H9 (cell line): Measurements from ENCODE around the gene ARID1A. TPM values are rescaled to one million over a fixed set of nuclear protein-coding genes. Genes with fewer than 3 reads are reported as not detected.

Experiments
- DNase-seq: peaks from one replicate; pipeline ENCODE4 v3.0.0-alpha.2; 2017
- H2AFZ ChIP-seq: one replicate; pipeline ENCODE4 v1.6.1; 2013; ENCODE audit warnings: mild to moderate bottlenecking, low read length, control low read depth, moderate library complexity
- H2AK5ac ChIP-seq: 2 replicates; pipeline ENCODE4 v1.6.1; 2013; ENCODE audit warnings: low read length, control low read depth, mixed read lengths; ENCODE audit not compliant: insufficient read length
- H2BK120ac ChIP-seq: one replicate; pipeline ENCODE4 v1.6.1; 2013; ENCODE audit warnings: low read depth, mild to moderate bottlenecking, low read length, control low read depth, inconsistent platforms; ENCODE audit not compliant: poor library complexity, severe bottlenecking
- H2BK12ac ChIP-seq: 2 replicates; pipeline ENCODE4 v1.6.1; 2013; ENCODE audit warnings: low read length, control low read depth, mixed read lengths, low read depth; ENCODE audit not compliant: insufficient read length
- H2BK15ac ChIP-seq: 2 replicates; pipeline ENCODE4 v1.6.1; 2013; ENCODE audit warnings: low read depth, low read length, control low read depth
- H2BK20ac ChIP-seq: one replicate; pipeline ENCODE4 v1.6.1; 2013; ENCODE audit warnings: low read depth, mild to moderate bottlenecking, low read length, control low read depth, inconsistent platforms; ENCODE audit not compliant: poor library complexity, severe bottlenecking
- H2BK5ac ChIP-seq: 2 replicates; pipeline ENCODE4 v1.6.1; 2013; ENCODE audit warnings: low read length, control low read depth, mixed read lengths; ENCODE audit not compliant: insufficient read length
- H3K14ac ChIP-seq: 2 replicates; pipeline ENCODE4 v1.6.1; 2013; ENCODE audit warnings: low read length, control low read depth; ENCODE audit not compliant: insufficient read depth
- H3K18ac ChIP-seq: 2 replicates; pipeline ENCODE4 v1.6.1; 2013; ENCODE audit warnings: low read depth, mild to moderate bottlenecking, mixed read lengths, low read length, control low read depth; ENCODE audit not compliant: insufficient read length
- H3K23ac ChIP-seq: 2 replicates; pipeline ENCODE4 v1.6.1; 2013; ENCODE audit warnings: low read length, control low read depth, mixed read lengths, low read depth; ENCODE audit not compliant: insufficient read length
- H3K23me2 ChIP-seq: 2 replicates; pipeline ENCODE4 v1.6.1; 2013; ENCODE audit warnings: low read depth, mild to moderate bottlenecking, mixed read lengths, low read length, control low read depth; ENCODE audit not compliant: insufficient read length, poor library complexity, severe bottlenecking
- H3K27ac ChIP-seq: 2 replicates; pipeline ENCODE4 v1.5.1; 2013; ENCODE audit warnings: low read length, control low read depth, mixed read lengths, low read depth; ENCODE audit not compliant: insufficient read length
- H3K27me3 ChIP-seq: 2 replicates; pipeline ENCODE4 v1.6.1; 2013; ENCODE audit warnings: low read length, control low read depth, inconsistent platforms; ENCODE audit not compliant: insufficient read depth
- H3K4ac ChIP-seq: 2 replicates; pipeline ENCODE4 v1.6.1; 2013; ENCODE audit warnings: low read depth, mild to moderate bottlenecking, control low read depth, inconsistent platforms, low read length, moderate library complexity
- H3K4me1 ChIP-seq: 2 replicates; pipeline ENCODE4 v1.6.1; 2013; ENCODE audit warnings: low read length, control low read depth, inconsistent platforms; ENCODE audit not compliant: insufficient read depth
- H3K4me2 ChIP-seq: 2 replicates; pipeline ENCODE4 v1.6.1; 2013; ENCODE audit warnings: low read length, control low read depth, mixed read lengths; ENCODE audit not compliant: insufficient read length, insufficient read depth
- H3K56ac ChIP-seq: 2 replicates; pipeline ENCODE4 v1.6.1; 2013; ENCODE audit warnings: low read depth, mild to moderate bottlenecking, mixed read lengths, low read length, control low read depth; ENCODE audit not compliant: insufficient read length
- H3K79me1 ChIP-seq: 2 replicates; pipeline ENCODE4 v1.6.1; 2013; ENCODE audit warnings: low read depth, mild to moderate bottlenecking, moderate library complexity, low read length, control low read depth, inconsistent platforms; ENCODE audit not compliant: insufficient read depth, poor library complexity, severe bottlenecking
- H3K79me2 ChIP-seq: 2 replicates; pipeline ENCODE4 v1.6.1; 2013; ENCODE audit warnings: low read length, control low read depth, inconsistent platforms; ENCODE audit not compliant: insufficient read depth
- H3K9ac ChIP-seq: 2 replicates; pipeline ENCODE4 v1.6.1; 2013; ENCODE audit warnings: low read length, control low read depth, mixed read lengths; ENCODE audit not compliant: insufficient read length; ENCODE audit errors: extremely low read depth
- H3K9me3 ChIP-seq: one replicate; pipeline ENCODE4 v1.6.1; 2013; ENCODE audit warnings: low read depth, low read length, inconsistent platforms; ENCODE audit not compliant: control insufficient read depth
- H3T11ph ChIP-seq: one replicate; pipeline ENCODE4 v1.6.1; 2013; ENCODE audit warnings: mild to moderate bottlenecking, low read length, control low read depth, inconsistent platforms
- H4K20me1 ChIP-seq: one replicate; pipeline ENCODE4 v1.6.1; 2013; ENCODE audit not compliant: control insufficient read depth, insufficient read length, insufficient read depth
- H4K5ac ChIP-seq: 2 replicates; pipeline ENCODE4 v1.6.1; 2013; ENCODE audit warnings: low read depth, mild to moderate bottlenecking, mixed read lengths, low read length, control low read depth; ENCODE audit not compliant: insufficient read length
- H4K8ac ChIP-seq: replicated peaks from 2 replicates; pipeline ENCODE4 v1.6.1; 2013; ENCODE audit warnings: low read length, control low read depth, mixed read lengths, low read depth; ENCODE audit not compliant: insufficient read length
- H4K91ac ChIP-seq: 2 replicates; pipeline ENCODE4 v1.6.1; 2013; ENCODE audit warnings: low read depth, mild to moderate bottlenecking, moderate library complexity, mixed read lengths, low read length, control low read depth; ENCODE audit not compliant: insufficient read length
- H3K27ac Mint-ChIP-seq, 3 experiments: 2 replicates in 2 of 3; 3 replicates in 1 of 3; pipeline ENCODE4 v1.8.0; 2020 to 2021; ENCODE audit warnings: mixed read lengths in 3 of 3, mild to moderate bottlenecking in 1 of 3, moderate library complexity in 1 of 3
- H3K27me3 Mint-ChIP-seq: 2 replicates; pipeline ENCODE4 v1.8.0; 2021; ENCODE audit warnings: low read depth, mild to moderate bottlenecking, moderate library complexity, mixed read lengths
- H3K36me3 Mint-ChIP-seq, 3 experiments: 2 replicates in 2 of 3; 3 replicates in 1 of 3; pipeline ENCODE4 v1.8.0; 2020 to 2021; ENCODE audit warnings: low read depth in 3 of 3, mixed read lengths in 3 of 3; ENCODE audit not compliant: insufficient read depth in 1 of 3
- H3K4me1 Mint-ChIP-seq, 2 experiments: 2 replicates each; pipeline ENCODE4 v1.8.0; 2020; ENCODE audit warnings: mixed read lengths in 2 of 2
- H3K4me3 Mint-ChIP-seq, 2 experiments: 2 replicates in 1 of 2; 3 replicates in 1 of 2; pipeline ENCODE4 v1.8.0; 2020 to 2021; ENCODE audit warnings: mild to moderate bottlenecking in 2 of 2, mixed read lengths in 2 of 2, moderate library complexity in 1 of 2
- H3K9me3 Mint-ChIP-seq, 2 experiments: 2 replicates in 1 of 2; 3 replicates in 1 of 2; pipeline ENCODE4 v1.8.0; 2020; ENCODE audit warnings: mild to moderate bottlenecking in 2 of 2, mixed read lengths in 2 of 2, moderate library complexity in 1 of 2
- total RNA-seq: library from RNA; stranded (reverse); gene quantifications from 2 replicates; pipeline ENCODE4 v1.2.1, GENCODE V29; 2021
- TF ChIP-seq, protein P1 (sequence below): fragments of 200-600 bp; sonication (generic); conservative IDR thresholded peaks from 3 replicates; pipeline ENCODE4 v1.8.0; 2021; ENCODE audit warnings: antibody characterized with exemption, mild to moderate bottlenecking

ARID1A gene
- total RNA-seq, 1 experiment from 2014 or later: 147 TPM

DNA sequence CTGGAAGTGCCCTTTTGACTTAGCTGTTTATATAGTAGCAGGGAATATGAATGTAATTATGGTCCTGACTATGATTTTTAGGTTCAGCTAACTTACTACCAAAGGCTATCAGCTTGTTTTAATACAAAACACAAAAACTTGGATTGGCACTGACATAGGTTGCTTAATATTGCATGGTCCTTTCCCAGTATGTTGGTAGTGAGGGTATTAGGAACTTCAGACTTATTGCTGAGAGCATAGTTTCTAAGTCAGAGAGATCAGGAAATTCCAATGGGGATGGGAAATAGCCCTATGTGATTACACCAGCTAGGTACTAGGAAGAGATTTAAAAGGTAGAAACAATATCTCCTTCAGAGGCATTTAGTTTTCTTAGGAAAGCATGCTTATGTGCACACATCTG is 7.7 kb downstream of the ARID1A start:
- Mint-ChIP-seq H3K27ac (no peak overlapping the region; a peak in 1 of 7 replicates), H3K36me3 (peaks cover 0 to 16% (median 15%) of the 10 kb centered on the region in 3 experiments; a peak in 5 of 7 replicates)
- H3K4me1 ChIP-seq: peaks cover 20% of the 10 kb centered on the region

More for the DNA sequence above, 7.7 kb downstream of the ARID1A start:
- no peaks in the 10 kb centered on the region for H3K27me3 Mint-ChIP-seq
- H2AFZ ChIP-seq: no peak overlapping the region
- H3K56ac ChIP-seq: no peak overlapping the region
- no peak overlapping the region for H3K18ac ChIP-seq
- TF ChIP-seq, protein P1, sequence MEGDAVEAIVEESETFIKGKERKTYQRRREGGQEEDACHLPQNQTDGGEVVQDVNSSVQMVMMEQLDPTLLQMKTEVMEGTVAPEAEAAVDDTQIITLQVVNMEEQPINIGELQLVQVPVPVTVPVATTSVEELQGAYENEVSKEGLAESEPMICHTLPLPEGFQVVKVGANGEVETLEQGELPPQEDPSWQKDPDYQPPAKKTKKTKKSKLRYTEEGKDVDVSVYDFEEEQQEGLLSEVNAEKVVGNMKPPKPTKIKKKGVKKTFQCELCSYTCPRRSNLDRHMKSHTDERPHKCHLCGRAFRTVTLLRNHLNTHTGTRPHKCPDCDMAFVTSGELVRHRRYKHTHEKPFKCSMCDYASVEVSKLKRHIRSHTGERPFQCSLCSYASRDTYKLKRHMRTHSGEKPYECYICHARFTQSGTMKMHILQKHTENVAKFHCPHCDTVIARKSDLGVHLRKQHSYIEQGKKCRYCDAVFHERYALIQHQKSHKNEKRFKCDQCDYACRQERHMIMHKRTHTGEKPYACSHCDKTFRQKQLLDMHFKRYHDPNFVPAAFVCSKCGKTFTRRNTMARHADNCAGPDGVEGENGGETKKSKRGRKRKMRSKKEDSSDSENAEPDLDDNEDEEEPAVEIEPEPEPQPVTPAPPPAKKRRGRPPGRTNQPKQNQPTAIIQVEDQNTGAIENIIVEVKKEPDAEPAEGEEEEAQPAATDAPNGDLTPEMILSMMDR: no peak
- H4K20me1 ChIP-seq: no peaks in the 10 kb centered on the region
- no peak overlapping the region for H3K14ac ChIP-seq
- no peak overlapping the region for H2BK12ac ChIP-seq
- H4K91ac ChIP-seq: no peak overlapping the region
- no peak overlapping the region for H3K23ac ChIP-seq
- H3K4ac ChIP-seq: no peak overlapping the region
- H3K23me2 ChIP-seq: no peaks in the 10 kb centered on the region
- H3K27me3 ChIP-seq: no peaks in the 10 kb centered on the region
- peaks cover 2% of the 10 kb centered on the region for H3K79me1 ChIP-seq
- no peaks in the 10 kb centered on the region for H3K9me3 Mint-ChIP-seq
- no peak overlapping the region for H4K5ac ChIP-seq
- no peak for DNase-seq
- no peak overlapping the region for H3K4me2 ChIP-seq
- no peaks in the 10 kb centered on the region for H3K9me3 ChIP-seq
- H3K79me2 ChIP-seq: peaks cover 82% of the 10 kb centered on the region
- no peak overlapping the region for H3K27ac ChIP-seq
- H2BK5ac ChIP-seq: no peak overlapping the region
- H3K4me1 Mint-ChIP-seq: peaks cover 24 to 28% of the 10 kb centered on the region in 2 experiments
- H2AK5ac ChIP-seq: no peak overlapping the region
- no peak overlapping the region for H3K9ac ChIP-seq
- H2BK15ac ChIP-seq: no peak overlapping the region
- no peak overlapping the region for H2BK120ac ChIP-seq
- H4K8ac ChIP-seq: no peak overlapping the region
- H3T11ph ChIP-seq: no peak overlapping the region
- H2BK20ac ChIP-seq: no peak overlapping the region
- H3K4me3 Mint-ChIP-seq: no peak overlapping the region
